Breast epithelium (tissue), 3 donors: ENCODE results near the gene KRTAP4-6.

Experiments
- CTCF ChIP-seq, 3 donors: fragments of 450-650 bp; IDR thresholded peaks; one replicate each; pipeline ENCODE4 v1.5.1; 2016 to 2017; ENCODE audit warnings: antibody characterized with exemption in 3 of 3, mild to moderate bottlenecking in 3 of 3, moderate library complexity in 3 of 3
- POLR2AphosphoS5 ChIP-seq, 3 donors: sonication (generic); formaldehyde crosslinking; IDR thresholded peaks; one replicate each; pipeline ENCODE4 v1.6.1; 2017; ENCODE audit warnings: antibody characterized with exemption in 3 of 3

DNA sequence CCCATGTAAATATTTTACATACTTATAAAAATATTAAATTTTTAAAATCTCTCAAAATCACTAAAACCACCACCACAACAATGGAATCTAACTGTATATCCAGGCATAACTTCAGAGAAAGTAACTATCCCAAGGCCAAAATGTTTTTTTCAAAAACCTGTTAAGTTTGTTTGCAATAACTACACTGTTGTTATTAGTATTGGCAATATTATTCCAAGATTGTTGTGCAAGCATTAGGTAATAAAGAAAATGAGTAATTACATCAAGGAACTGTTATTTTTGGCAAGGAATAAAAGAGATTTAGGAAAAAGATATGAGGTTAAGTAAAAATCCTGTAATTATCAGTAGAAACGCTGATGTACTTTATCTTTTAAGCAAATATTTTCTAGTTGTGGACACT, 13.0 kb downstream of the KRTAP4-6 start:
- TF ChIP-seq POLR2AphosphoS5 (IDR thresholded peaks at IDR 0.05) (no peak), CTCF (IDR thresholded peaks at IDR 0.05) (no peak)
